Measurements from ENCODE around the gene STAT1. TPM values are rescaled to one million over a fixed set of nuclear protein-coding genes. Genes with fewer than 3 reads are reported as not detected.

STAT1 gene
- total RNA-seq, 1 experiment from 2014 or later: 60.7 TPM

DNA sequence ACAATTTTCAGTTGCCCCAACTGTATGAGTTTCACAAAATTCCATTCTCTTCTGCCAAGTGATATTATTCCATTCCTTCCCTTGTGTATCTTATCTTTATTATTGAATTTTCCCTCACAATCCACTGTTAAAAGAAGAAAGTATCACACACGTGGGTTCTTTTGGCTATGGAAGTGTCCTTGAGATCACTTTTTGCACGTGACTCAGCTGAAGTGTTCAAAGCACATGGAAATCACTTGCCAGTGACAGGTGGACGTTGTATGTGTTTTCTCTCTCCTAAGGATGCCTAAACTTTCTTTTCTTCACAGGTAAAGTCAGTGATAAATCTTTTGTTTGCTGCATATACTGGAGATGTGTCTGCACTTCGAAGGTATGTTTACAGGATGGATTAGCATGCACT is 60.7 kb downstream of the STAT1 start:
- DNase-seq (ENCODE audit: low read depth, low spot score) (no peak), ATAC-seq (no peak)
- H3K4me1 ChIP-seq (ENCODE audit: control insufficient read depth in 1 of 2, insufficient read depth in 2 of 2, low read length in 2 of 2): peaks cover 13 to 14% of the 10 kb centered on the region in 2 experiments
- no peaks in the 10 kb centered on the region for H3K36me3 ChIP-seq (ENCODE audit: control insufficient read depth in 1 of 2, insufficient read depth in 2 of 2, low read length in 2 of 2)
- H3K4me3 ChIP-seq (replicated peaks in 1 of 2; ENCODE audit: low read depth in 1 of 2, low read length in 2 of 2): no peak overlapping the region
- no peaks in the 10 kb centered on the region for H3K27me3 ChIP-seq (ENCODE audit: insufficient read depth, low read length)
- ChIA-PET POLR2A (no interaction called here), RAD21 (ENCODE audit: low non-redundant PET in 1 of 2, low total read pairs in 2 of 2, uncharacterized antibody in 2 of 2, unreplicated experiment in 2 of 2) (no interaction called here), CTCF (no interaction called here)
- no peaks in the 10 kb centered on the region for H3K9me2 ChIP-seq (ENCODE audit: insufficient read depth)
- H3K4me2 ChIP-seq (ENCODE audit: low read length): no peak overlapping the region
- no peak overlapping the region for H2AFZ ChIP-seq (ENCODE audit: low read depth, low read length, poor library complexity, severe bottlenecking)
- TF ChIP-seq ZFX (IDR thresholded peaks at IDR 0.05) (no peak), JUND (IDR thresholded peaks at IDR 0.05) (no peak), RAD21 (IDR thresholded peaks at IDR 0.05; ENCODE audit: low read depth) (no peak), ZNF274 (IDR thresholded peaks at IDR 0.05; ENCODE audit: low read depth, low read length) (no peak), TCF7L2 (IDR thresholded peaks at IDR 0.05; ENCODE audit: borderline replicate concordance, extremely low read depth, insufficient read depth, insufficient read length) (no peak), EZH2phosphoT487 (IDR thresholded peaks at IDR 0.05; ENCODE audit: borderline replicate concordance) (no peak), SRF (IDR thresholded peaks at IDR 0.05; ENCODE audit: low read depth) (no peak), EZH2 (IDR thresholded peaks at IDR 0.05) (no peak), FOSL1 (IDR thresholded peaks at IDR 0.05; ENCODE audit: low read depth) (no peak)
- TF ChIP-seq, protein P1, sequence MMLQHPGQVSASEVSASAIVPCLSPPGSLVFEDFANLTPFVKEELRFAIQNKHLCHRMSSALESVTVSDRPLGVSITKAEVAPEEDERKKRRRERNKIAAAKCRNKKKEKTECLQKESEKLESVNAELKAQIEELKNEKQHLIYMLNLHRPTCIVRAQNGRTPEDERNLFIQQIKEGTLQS (IDR thresholded peaks at IDR 0.05): no peak
- TF ChIP-seq, protein P2, sequence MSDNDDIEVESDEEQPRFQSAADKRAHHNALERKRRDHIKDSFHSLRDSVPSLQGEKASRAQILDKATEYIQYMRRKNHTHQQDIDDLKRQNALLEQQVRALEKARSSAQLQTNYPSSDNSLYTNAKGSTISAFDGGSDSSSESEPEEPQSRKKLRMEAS (IDR thresholded peaks at IDR 0.05): no peak
- no peak overlapping the region for H3K27ac ChIP-seq (ENCODE audit: low read depth, low read length)
- BruUV-seq (replicated peaks): no TSS peak
- no peaks in the 10 kb centered on the region for H3K9me3 ChIP-seq (ENCODE audit: control insufficient read depth in 1 of 2, insufficient read depth in 1 of 2, low read depth in 1 of 2, low read length in 2 of 2)
- intact Hi-C loops (cut with micrococcal nuclease): no loop called here
- H3K79me2 ChIP-seq (ENCODE audit: insufficient read depth, low read length): no peaks in the 10 kb centered on the region
- H4K20me1 ChIP-seq (ENCODE audit: insufficient read depth): no peaks in the 10 kb centered on the region
- H3K9ac ChIP-seq (ENCODE audit: low read length): no peak overlapping the region

DNA sequence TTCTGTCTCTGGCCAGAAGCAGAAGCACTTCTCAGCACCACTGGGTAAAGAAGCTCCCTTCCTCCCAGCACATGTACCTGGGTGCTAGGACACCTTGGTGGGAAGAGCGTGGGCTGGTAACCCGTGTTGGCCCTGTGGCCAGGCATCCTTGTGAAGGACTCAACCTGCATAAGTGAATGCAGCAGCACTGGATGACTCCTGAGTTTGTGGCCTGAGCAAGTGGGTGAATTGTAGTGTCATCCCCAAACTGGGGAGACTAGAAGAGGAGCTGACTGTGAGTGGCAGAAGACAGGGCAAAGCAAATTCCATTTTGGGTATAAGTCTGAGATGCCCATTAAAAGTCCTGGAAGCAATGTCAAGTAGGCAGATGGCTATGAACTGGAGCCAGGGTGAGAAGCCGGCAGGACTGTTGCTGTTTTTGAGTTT is 63.4 kb downstream of the STAT1 start:
- ChIA-PET POLR2A (interaction anchor here (0.6 kb wide), 1 partner anchor 13 kb away, joined by 4 read pairs; no protein-coding TSS in a partner anchor), RAD21 (ENCODE audit: low non-redundant PET in 1 of 2, low total read pairs in 2 of 2, uncharacterized antibody in 2 of 2, unreplicated experiment in 2 of 2) (no interaction called here), CTCF (no interaction called here)
- H3K4me3 ChIP-seq (replicated peaks in 1 of 2; ENCODE audit: low read depth in 1 of 2, low read length in 2 of 2): no peak overlapping the region
- no peaks in the 10 kb centered on the region for H3K9me2 ChIP-seq (ENCODE audit: insufficient read depth)
- H3K36me3 ChIP-seq (ENCODE audit: control insufficient read depth in 1 of 2, insufficient read depth in 2 of 2, low read length in 2 of 2): no peaks in the 10 kb centered on the region
- no peaks in the 10 kb centered on the region for H3K9me3 ChIP-seq (ENCODE audit: control insufficient read depth in 1 of 2, insufficient read depth in 1 of 2, low read depth in 1 of 2, low read length in 2 of 2)
- H3K79me2 ChIP-seq (ENCODE audit: insufficient read depth, low read length): no peaks in the 10 kb centered on the region
- H3K27me3 ChIP-seq (ENCODE audit: insufficient read depth, low read length): no peaks in the 10 kb centered on the region
- DNase-seq (ENCODE audit: low read depth, low spot score) (no peak), ATAC-seq (no peak)
- H2AFZ ChIP-seq (ENCODE audit: low read depth, low read length, poor library complexity, severe bottlenecking): no peak overlapping the region
- H3K27ac ChIP-seq (ENCODE audit: low read depth, low read length): no peak overlapping the region
- H4K20me1 ChIP-seq (ENCODE audit: insufficient read depth): no peaks in the 10 kb centered on the region
- peaks cover 32 to 33% of the 10 kb centered on the region in 2 experiments for H3K4me1 ChIP-seq (ENCODE audit: control insufficient read depth in 1 of 2, insufficient read depth in 2 of 2, low read length in 2 of 2)
- BruUV-seq (replicated peaks): no TSS peak
- no peak overlapping the region for H3K9ac ChIP-seq (ENCODE audit: low read length)
- no peak overlapping the region for H3K4me2 ChIP-seq (ENCODE audit: low read length)
- intact Hi-C loops (cut with micrococcal nuclease): no loop called here
- TF ChIP-seq TCF7L2 (IDR thresholded peaks at IDR 0.05; ENCODE audit: borderline replicate concordance, extremely low read depth, insufficient read depth, insufficient read length) (no peak), CBX3 (IDR thresholded peaks at IDR 0.05; ENCODE audit: low read depth) (no peak), EZH2phosphoT487 (IDR thresholded peaks at IDR 0.05; ENCODE audit: borderline replicate concordance) (no peak), ZNF274 (IDR thresholded peaks at IDR 0.05; ENCODE audit: low read depth, low read length) (no peak), POLR2AphosphoS5 (IDR thresholded peaks at IDR 0.05; ENCODE audit: low read depth, low read length) (no peak), EGR1 (IDR thresholded peaks at IDR 0.05; ENCODE audit: low read depth) (no peak), SP1 (IDR thresholded peaks at IDR 0.05; ENCODE audit: low read depth) (no peak), FOSL1 (IDR thresholded peaks at IDR 0.05; ENCODE audit: low read depth) (no peak), YY1 (IDR thresholded peaks at IDR 0.05; ENCODE audit: extremely low read depth, insufficient replicate concordance, low read depth, low read length) (no peak), SIN3A (IDR thresholded peaks at IDR 0.05; ENCODE audit: low read depth) (no peak), EZH2 (IDR thresholded peaks at IDR 0.05) (no peak), RAD21 (IDR thresholded peaks at IDR 0.05; ENCODE audit: low read depth) (no peak), ELF1 (IDR thresholded peaks at IDR 0.05; ENCODE audit: borderline replicate concordance, low read depth) (no peak)
- TF ChIP-seq, protein P2 (IDR thresholded peaks at IDR 0.05): no peak
- TF ChIP-seq, protein P3, sequence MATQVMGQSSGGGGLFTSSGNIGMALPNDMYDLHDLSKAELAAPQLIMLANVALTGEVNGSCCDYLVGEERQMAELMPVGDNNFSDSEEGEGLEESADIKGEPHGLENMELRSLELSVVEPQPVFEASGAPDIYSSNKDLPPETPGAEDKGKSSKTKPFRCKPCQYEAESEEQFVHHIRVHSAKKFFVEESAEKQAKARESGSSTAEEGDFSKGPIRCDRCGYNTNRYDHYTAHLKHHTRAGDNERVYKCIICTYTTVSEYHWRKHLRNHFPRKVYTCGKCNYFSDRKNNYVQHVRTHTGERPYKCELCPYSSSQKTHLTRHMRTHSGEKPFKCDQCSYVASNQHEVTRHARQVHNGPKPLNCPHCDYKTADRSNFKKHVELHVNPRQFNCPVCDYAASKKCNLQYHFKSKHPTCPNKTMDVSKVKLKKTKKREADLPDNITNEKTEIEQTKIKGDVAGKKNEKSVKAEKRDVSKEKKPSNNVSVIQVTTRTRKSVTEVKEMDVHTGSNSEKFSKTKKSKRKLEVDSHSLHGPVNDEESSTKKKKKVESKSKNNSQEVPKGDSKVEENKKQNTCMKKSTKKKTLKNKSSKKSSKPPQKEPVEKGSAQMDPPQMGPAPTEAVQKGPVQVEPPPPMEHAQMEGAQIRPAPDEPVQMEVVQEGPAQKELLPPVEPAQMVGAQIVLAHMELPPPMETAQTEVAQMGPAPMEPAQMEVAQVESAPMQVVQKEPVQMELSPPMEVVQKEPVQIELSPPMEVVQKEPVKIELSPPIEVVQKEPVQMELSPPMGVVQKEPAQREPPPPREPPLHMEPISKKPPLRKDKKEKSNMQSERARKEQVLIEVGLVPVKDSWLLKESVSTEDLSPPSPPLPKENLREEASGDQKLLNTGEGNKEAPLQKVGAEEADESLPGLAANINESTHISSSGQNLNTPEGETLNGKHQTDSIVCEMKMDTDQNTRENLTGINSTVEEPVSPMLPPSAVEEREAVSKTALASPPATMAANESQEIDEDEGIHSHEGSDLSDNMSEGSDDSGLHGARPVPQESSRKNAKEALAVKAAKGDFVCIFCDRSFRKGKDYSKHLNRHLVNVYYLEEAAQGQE (IDR thresholded peaks at IDR 0.05; ENCODE audit: low read depth): no peak

Data from HCT116 (cell line).